HG03039 (cell line): Measurements from ENCODE around the gene SIM1.

Experiments
- ATAC-seq: cut with Tn5 transposase; IDR thresholded peaks from one replicate; pipeline ENCODE4 v1.9.1; 2021; ENCODE audit warnings: mild to moderate bottlenecking, moderate library complexity; ENCODE audit not compliant: unreplicated experiment

The SIM1 gene

DNA sequence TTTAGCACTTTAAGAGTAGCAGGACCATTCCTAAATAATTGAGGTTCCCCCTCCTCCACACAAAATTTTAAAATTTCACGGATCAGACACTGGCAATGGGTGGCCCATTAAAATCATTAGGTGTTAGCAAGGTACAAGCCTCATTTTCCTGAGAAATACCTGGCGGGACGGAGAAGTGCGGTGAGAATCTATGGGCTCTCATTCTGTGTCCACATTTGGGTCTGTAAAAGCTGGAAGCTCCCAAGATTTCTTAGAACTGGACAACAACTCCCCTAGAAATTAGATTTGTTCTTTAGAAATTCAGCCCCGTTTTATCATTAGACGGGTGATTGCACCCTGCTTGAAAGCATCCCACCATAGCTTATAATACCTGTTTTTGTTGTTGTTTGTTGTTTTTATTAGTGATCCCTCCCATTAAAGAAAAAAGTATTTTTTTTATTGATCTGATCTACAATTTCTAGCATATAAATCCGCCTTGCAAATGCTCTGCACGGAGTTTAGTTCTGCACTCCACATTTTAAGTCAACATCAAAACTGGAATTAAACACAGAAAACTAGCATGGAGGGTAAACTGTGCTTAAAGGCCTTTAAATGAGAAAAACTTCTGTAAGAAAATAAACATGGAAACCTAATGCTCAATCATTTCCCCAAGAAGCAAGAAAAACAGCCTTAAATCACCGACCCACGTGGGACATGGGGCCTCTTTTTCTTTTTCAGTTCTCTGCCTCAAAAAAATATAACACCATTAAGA, 5.7 kb downstream of the SIM1 start:
- ATAC-seq, result no peak

DNA sequence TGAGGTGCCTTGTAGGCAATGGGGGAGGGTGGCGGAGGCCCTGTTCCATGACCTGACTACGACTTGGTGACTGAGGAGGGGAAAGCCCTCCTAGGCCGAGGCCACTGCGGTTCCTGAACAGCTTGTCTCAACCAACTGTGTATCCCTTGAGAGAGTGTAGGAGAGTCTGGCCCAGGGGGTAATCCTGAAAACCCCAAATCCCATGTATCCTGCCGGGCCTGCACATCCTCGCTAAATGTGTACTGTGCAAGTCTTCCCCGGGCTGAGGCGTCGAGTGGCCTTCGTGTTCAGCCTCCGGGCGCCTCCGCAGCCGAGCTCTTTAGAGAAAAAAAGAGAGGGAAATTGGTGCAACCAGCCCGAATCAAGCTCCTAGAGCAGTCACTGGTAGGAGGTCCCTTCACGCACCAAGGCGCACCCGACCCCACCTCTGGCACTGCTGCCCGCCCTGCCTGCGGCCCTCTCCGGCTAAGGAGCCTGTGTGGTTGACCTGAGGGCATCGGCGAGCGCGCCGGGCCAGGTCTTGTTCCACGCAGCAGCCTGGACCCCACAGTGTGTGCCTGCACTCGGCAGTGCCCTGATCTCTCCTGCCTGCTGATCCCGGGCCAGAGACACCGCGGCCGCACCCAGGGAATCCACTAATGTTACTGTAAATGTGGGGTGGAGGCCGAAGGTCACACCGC, 7.3 kb downstream of the SIM1 start:
- no peak for ATAC-seq

DNA sequence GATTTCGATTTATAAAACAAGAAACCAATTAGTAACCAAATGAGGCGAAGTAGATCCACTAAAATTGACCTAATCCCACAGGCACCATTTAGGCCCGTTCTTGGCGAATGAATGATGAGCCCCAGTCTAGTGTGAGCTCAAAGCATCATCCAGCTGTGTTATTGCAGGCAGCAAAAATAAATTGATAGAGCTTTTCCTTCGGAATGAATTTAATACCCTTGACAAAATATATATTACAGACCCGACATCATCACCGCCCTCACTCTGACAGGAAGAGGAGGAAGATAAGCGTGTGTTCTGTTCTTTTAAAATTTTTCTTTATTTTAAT, 7.8 kb downstream of the SIM1 start:
- ATAC-seq, result no peak

DNA sequence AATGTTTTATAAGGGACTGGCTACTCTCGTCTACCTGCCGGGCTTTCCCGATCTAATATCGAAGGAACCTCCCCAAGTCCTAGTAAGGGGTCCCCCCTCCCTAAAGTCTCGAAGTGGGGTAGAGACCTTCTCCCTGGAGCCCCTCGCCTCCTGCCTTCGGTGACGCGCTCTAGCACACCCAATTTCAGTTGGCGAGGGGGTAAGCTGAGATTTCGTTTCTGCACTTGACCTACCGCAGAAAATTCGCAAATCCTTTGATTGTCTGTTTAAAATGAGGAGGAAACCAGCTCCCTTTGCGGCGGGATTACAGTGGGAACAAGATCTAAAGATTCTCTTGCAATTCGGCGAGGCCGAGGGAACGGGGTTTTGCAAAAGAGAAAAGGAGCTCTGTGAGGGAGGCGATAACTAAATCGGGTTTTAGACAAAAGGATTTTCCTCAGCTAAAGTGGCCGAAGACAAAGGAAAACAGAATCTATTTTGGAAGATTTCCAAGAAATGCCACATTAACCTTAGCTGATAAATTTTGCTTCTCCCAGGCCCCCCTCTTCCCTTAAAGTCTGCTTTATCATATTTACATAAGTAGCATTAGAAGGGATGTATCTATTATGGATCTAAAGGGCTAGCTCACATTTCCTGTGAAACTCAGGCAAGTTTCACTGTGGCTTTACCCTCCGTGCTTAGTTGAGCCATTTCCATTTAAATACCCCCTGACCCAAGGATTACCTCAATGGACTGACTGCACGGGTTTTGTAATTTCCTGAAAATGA, 8.4 kb downstream of the SIM1 start:
- ATAC-seq, result no peak

DNA sequence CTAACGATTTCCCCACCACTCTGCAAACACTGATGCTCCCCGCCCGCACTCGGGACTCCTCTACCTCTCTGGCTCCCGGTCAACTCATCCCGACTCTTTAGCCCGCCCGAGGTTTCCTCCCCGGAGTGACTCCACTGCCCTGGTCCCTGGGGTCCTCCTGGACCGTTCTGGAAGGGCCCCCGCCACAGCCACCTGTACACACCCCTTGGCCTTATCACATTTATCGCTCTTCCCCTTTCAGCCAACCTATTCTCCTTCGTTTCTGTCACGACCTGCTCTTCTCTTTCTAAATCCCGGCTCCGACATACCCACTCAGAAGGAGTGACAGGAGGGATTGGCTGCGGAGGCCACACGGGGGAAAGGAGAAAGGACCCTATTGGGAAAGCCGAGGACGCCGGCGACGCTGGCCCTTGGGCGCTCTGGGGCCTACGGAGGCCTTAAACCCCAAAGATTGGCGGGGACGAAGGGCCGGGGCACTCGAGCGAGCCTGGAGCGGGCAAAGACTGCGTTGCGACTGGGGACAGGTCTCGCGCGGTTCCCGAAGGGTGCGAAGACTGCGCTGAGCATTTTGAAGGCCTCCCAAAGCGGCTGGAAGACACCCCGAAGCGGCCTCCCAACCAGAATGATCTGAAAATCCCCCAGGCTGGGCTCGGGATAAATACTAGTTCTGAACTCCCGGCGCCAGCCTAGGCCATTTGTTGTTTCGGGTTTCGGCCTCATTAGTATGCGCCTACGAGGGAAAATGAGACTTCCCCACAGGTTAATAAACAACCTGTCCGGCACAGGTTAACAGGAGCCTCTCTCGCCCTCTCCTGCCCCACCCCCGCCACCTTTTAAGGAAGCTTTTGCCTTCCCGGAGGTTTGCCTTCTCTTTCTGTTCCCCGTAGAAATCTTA, 9.2 kb downstream of the SIM1 start:
- ATAC-seq, result no peak

DNA sequence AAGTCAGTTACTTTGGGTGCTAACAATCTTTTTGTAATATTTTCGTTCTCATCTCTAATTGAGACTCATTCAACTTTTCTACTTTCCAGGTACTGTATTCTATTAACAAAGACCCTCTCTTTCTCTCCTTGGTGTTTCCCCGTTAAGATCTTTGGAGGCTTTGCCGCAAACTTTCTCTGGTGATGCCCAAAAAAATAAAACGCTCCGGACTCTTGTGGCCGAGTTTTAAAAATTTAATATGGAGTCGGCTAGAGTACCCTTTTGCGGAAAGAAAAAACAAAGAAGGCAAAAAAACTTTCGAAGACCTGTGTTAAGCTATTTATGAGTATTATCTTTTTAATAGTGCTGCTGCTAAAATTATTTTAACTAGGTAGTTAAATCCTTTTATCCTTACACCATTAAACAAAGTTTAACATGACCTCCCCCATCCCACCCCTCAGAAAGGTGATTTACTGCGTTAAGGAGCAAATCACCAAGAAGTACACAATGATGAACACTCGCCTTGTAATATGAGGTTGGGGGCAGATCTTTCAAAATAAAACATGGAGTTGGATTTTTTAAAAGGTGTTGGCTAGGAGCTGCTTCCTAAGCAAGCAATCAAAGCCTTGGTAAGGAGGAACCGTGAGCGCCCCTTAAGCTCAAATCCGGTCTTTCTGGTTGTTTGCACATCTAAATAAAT, 10.0 kb downstream of the SIM1 start:
- no peak for ATAC-seq

DNA sequence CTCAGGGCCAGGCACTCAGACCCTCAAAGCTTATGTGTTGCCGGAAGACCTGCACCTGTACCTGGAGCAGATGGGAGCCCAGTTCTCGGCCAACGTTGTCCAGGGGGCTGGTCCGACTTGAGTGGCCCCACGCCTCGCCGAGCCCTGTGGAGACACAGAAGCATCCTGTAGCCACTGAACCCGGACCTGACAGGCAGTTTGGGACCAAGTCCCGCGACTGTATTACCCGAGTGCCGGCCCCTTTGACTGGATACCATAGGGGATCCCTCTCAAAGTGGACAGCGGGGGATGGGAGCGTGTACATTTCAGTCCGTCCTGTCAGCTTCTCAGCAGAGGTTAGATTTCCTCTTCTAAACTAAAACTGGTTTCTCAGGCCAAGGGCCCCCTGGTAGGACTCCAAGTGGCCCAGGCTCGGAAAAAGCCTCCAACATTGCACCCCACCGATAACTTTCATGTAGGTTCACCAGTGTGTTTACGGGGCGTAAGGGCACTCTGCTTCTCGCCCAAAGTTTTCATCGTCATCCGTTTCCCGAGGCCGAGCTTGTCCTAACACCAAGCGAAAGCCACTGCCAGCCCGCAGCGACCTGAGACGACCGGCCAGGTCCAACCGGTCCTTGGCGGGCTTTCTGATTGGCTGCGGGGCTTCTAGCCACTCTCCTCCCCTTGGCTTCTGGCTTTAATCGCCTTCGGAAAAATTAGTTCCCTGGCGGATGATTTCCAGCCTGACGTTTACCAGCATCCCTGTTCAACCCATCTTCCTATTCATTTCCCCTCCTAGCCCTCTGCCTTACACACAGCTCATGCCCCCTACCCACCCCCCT, 10.8 kb downstream of the SIM1 start:
- ATAC-seq, result no peak

DNA sequence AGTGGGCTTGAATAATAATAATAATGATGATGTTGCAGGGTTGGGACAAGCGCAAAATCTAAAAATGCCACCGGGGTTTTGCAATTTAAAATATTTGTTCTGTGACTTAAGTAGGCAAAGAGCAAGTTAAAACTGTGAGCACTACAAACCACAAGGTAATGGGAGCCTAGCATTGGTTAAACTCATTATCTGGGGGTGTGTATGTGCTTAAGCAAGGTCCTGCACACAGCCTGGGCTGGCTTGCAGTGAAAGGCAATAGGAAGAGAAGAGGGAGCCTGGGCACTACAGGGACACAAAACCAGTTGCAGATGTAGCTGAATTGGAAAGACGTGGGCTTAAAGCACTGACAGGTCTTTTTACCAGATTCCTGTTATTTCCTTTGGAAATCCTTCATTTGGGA, 11.7 kb downstream of the SIM1 start:
- ATAC-seq, result no peak

DNA sequence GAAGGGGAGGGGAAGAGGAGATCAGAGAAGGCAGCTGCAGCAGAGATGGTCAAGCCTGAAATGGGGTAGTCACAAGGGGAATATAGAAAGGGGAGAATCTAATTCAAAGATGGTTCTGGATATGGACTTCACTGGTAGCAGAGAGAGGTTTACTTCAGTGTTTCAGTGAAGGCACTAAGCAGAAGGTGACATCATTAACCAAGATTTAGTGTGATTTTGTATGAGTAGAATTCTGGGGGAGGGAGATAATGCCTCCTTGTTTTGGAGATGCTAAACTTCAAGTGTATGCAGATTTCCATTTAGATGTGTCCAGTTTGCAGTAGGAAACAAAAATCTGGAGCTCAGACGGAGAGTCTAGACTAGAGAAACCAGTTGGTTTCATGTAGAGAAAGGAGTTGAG, 13.1 kb downstream of the SIM1 start:
- ATAC-seq, result no peak

DNA sequence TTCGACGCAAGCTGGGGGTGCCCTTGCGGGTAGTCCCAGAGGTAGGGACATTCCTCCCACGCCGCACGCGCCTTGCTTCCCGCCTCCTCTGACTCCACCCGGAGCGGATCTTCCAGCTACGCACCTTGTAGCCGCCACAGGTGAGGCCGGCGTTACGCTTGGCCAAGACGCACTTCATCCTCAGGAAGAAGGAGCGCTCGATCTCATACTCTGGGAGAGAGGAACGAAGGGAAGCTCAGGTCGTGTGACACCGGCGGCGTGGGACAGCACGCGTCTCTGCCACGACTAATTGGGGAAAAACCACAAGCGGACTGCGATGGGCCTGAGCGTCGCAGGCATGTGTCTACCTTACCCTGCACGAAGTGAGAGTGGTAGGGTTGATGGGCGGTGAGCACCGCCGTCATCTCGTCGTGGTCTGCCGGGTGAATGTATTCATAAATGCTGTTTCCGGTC, 15.5 kb downstream of the SIM1 start:
- ATAC-seq, result no peak

DNA sequence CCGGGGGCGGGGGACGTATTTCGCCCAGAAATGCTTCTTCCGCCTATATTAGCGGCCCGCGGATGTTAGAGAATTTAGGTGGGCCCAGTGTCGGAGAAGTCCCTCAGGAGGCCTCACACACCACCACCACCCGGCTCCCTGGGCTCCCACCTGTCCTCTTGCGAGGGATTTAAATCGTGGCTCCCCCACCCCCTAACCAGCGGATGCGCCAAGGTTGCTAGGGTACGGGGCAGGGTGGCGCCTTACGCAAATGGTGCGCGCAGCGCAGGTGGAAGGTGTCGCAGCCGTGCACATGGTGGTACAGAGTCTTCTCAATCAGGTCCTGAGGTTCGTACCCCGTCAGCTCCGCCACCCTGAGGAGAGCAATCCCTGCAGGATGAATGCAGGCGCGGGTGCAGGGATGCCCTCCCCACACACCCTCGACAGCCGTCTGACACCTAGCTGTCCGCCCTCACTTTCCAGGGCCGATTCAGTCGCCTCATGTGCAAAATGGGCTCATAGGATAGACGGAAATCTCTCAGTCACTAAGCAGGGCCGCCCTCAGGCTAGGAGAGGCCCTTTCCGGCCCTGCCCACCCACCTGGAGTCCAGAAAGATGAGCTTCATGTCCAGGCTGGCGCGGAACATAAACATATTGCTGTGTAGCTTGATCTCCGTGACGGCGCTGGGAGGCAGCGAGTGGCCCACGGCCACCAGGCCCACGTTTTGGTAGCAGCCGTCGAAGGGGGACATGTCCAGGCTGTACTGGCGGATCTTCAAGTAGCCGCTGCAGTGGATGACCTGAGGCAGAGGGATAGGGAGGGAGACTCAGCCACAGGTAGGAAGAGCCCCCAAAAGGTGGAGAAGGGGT, 16.6 kb downstream of the SIM1 start:
- no peak for ATAC-seq

DNA sequence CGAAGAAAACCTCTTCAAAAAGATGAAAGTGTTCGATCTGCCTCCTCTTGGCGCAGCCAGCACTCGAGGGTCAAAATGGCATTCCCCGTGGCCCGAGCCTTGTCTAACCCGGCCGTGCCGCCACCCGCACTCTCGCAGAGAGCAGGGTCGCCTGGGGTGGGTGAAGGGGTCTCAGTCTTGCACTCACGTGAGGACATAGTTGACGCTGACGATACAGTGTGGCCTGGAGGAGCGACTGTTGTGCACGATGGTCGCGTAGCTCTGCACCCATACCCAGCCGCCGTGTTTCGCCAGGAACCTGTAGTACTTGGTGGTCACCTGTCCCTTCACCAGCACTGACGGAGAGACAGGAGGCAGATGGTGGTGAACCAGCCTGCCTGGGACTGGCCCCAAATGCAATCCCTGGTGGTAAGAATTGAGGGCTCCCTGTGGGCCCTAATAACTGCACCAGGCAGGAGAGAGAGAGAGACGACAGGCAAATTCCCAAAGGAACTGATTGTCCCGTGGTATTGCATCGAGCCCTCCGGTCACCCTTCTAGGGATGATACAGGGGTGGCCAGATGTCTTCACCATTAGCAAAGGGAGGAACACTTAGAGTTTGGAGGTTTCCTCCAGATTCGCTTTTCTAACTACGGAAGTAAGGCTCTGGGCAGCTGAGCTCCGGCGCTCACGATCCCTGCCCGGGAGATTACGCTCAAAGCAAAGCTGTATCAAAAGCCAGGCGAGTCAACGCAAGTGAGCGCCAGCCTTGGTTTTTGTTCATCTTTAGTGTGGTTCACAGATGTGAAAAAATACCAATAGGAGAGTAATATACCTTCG, 17.4 kb downstream of the SIM1 start:
- no peak for ATAC-seq

DNA sequence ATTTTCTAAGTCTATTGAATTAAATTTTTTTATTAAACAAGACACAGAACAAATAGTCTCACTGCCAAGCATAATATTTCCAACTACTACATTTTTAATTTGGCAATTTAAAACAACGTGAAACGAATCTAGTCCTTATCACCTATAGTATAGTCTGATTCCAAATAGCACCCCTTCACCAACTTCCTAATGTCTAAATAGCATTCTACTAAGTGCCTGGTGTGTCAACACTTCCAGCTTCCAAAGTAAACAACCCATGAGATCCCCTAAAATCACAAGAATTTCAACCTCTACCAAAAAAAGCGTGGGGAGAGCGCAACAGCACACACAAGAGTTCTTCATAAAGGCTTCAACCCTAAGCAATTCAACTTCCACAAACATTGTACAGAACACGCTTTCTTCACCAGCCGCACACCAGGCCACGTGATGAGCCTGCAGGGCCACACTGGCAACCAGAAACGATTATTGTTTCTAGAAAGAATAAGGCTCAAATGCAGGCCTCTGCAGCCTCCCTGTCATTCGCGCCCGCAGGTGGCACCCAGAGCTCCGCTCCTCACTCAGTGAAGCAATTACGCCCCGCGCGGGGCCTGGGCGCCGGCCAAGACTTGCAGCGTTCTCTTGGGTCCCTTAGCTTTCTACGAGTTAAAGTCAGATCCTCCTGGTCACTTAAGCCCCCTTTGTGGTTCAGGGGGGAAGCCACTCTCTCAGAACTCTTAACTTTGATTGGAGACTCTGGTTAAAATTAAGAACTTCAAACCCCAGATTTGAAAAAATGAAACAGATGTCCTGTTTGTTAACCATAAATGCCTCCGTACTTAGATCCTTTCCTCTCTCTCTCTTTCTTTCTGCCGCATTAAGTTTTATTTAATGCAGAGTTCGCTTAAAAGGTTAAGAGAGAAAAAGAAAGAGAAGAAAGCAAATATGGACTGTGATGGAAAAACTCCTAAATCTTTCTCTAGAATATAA, 18.3 kb downstream of the SIM1 start:
- ATAC-seq, result no peak

DNA sequence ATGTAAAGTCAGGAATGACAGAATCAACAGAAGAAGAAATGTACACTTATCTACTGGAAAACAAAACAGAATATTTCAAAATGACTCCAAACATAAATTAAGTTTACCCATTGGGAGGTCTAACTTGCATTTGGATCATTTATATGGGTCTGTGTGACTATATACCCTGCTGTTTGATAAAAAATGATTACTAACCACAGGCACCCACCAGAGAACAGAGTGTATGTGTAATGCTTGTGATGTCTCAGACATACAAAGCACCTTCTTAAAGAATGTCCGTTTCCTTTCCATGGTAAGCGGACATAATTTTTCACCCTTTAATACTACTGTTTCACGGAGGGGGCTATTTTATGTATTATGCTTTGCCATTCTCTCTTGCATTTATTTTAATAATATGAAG, 19.2 kb downstream of the SIM1 start:
- no peak for ATAC-seq

DNA sequence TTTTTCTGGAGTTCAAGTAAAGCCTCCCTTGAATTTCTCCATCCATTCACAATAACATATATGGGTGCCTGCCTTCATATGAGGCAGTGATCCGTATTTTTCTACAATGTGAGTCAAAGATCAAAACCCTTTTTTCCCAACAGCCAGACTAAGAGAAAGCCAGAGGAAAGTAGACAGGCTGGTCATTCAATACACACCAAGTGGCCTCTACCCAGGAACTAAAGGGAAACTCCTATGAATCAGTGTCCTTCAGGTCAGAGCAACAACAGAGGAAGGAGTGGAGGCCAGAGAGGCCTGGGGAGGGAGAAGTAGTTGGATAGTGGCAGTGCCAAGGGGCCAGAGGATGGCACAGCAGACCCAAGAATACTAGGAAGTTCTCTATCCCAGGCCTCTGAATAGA, 23.8 kb downstream of the SIM1 start:
- no peak for ATAC-seq

DNA sequence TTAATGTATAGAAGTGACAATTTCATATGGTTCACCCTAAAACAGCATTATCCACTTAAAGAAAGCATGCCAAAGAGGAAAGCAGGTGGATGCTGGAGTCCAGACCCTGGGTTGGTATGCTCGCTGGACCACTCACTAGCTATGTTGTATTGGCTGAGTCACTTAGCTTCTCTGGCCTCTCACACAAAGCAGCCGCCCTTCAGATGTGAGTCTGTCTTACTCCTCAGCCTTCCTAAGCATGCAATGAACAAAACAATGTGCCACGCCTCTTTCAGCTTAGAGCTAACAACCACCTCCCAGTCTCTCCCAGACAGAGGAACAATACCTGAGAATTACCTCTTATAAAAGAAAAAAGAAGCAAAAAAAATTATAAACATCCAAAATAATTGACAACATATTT, 29.4 kb downstream of the SIM1 start:
- no peak for ATAC-seq
